OCI-LY3 (cell line): ENCODE results near the gene CNOT3.
"Not testable (repeated sequence)": the region's sequence is repeated elsewhere in the genome, so short reads cannot be mapped to it uniquely, and the experiment has no call there.

Source experiments
- H2AFZ ChIP-seq: fragments of 200-600, 300-600 bp; shearing (Covaris generic); 2 replicates; pipeline ENCODE4 v1.6.0; 2014; ENCODE audit warnings: antibody characterized with exemption, low read depth, low read length
- H3K27ac ChIP-seq: fragments of 200-600, 300-600 bp; sonication (generic); 2 replicates; pipeline ENCODE4 v1.5.1; 2014; ENCODE audit warnings: mild to moderate bottlenecking, low read length, moderate library complexity, mixed read lengths
- H3K27me3 ChIP-seq: fragments of 200-600, 300-600 bp; sonication (generic); 2 replicates; pipeline ENCODE4 v1.6.1; 2014; ENCODE audit warnings: low read depth, low read length, mixed read lengths
- H3K36me3 ChIP-seq: fragments of 200-600, 300-600 bp; sonication (generic); replicated peaks from 2 replicates; pipeline ENCODE3; 2014; ENCODE audit warnings: low read depth, low read length, mixed read lengths
- H3K4me1 ChIP-seq: fragments of 300-600, 200-600 bp; sonication (generic); 2 replicates; pipeline ENCODE4 v1.6.1; 2014; ENCODE audit warnings: low read length, mixed read lengths
- H3K4me2 ChIP-seq: fragments of 200-600, 300-600 bp; sonication (generic); 2 replicates; pipeline ENCODE4 v1.6.1; 2014; ENCODE audit warnings: low read length, mixed read lengths
- H3K4me3 ChIP-seq: fragments of 300-600, 200-600 bp; sonication (generic); 2 replicates; pipeline ENCODE4 v1.5.1; 2014; ENCODE audit warnings: antibody characterized with exemption, mild to moderate bottlenecking, low read length, moderate library complexity
- H3K79me2 ChIP-seq: fragments of 300-600, 200-600 bp; shearing (Covaris generic); 2 replicates; pipeline ENCODE4 v1.6.1; 2014; ENCODE audit warnings: mild to moderate bottlenecking, low read length, mixed read lengths
- H3K9ac ChIP-seq: fragments of 300-600, 200-600 bp; shearing (Covaris generic); 2 replicates; pipeline ENCODE4 v1.6.0; 2014; ENCODE audit warnings: mild to moderate bottlenecking, low read length, moderate library complexity
- H3K9me3 ChIP-seq: fragments of 200-600, 300-600 bp; shearing (Covaris generic); 2 replicates; pipeline ENCODE4 v1.6.1; 2014; ENCODE audit warnings: low read length, mixed read lengths; ENCODE audit not compliant: insufficient read depth
- H4K20me1 ChIP-seq: fragments of 200-600, 300-600 bp; sonication (generic); 2 replicates; pipeline ENCODE4 v1.6.1; 2016; ENCODE audit warnings: low read length, mixed read lengths; ENCODE audit not compliant: insufficient read depth
- EZH2phosphoT487 ChIP-seq: fragments of 200-600 bp; shearing (Covaris generic); IDR thresholded peaks from 2 replicates; pipeline ENCODE4 v1.6.1; 2018; ENCODE audit warnings: antibody characterized with exemption, mixed run types, low read depth
- TF ChIP-seq, protein P1 (sequence below): fragments of 200-600, 300-600 bp; sonication (generic); IDR thresholded peaks from 2 replicates; pipeline ENCODE4 v1.5.1; 2014; ENCODE audit warnings: antibody characterized with exemption, low read length, low read depth

The CNOT3 gene

DNA sequence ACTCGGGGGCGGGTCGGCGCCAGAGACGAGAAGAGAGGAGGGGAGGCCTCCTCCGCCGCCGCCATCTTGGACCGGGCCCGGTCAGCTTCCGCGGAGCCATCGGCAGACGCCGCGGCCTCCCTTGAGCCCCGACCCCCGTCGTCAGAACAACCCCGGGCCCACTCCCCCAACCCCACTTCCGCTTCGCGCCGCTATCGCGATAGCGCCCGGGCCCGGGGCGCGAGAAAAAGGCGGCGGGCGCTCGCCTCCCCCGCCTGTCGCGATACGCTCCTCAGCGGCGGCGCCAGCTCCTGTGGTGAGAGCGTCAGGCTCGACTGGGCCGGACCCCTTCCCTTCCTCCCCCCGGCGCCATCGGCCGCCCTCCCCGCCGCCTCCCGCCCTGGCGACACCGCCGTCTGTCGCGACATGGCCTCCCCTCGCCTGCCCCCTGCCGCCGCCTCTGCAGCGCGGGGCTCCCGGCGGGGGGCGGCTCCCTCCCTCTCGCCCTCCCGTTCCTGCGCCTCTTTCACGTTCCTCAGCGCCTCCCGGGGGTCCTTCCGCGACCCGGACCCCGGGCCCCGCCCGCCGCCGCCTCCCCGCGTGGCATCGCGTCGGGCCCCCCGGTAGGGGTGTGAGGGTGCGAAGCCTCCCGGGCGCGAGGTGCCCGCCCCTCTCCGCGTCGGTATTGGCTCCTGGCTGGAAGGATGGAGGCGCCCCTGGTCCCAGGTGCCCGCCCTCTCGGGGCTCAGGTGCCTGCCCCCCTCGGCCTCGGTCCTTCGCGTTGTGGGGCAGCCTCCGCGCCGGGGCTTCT, at the start of gene CNOT3:
TSS of gene CNOT3 (plus strand) at position 64 of the 790 bp plus-strand sequence. CDS start 5,217 bp downstream, outside the sequence.
- peaks cover 53% of the 10 kb centered on the region for H3K79me2 ChIP-seq
- peak within 1 kb of the TSS; percentile 80 for H2AFZ ChIP-seq
- peak within 1 kb of the TSS; percentile 68 for H3K27ac ChIP-seq

DNA sequence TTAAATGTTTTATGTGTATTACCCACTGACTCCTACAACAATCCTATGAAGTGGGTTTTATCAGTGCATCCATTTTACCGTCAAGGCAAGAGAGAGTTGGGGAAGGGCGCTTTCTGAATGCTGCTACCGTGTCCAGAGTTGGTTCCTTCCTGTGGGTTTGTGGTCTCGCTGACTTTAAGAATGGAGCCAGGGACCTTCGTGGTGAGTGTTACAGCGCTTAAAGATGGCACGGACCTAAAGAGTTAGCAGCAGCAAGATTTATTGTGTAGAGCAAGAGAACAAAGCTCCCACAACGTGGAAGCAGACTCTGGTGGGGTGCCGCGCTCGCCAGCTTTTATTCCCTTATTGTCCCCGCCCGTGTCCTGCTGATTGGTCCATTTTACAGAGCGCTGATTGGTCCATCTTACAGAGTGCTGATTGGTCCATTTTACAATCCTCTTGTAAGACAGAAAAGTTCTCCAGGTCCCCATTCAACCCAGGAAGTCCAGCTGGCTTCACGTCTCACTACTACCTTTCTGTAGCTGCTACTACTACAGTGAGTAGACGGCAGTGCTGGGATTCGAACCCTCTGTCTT, 43.0 kb upstream of the CNOT3 start:
- H3K27ac ChIP-seq = no peak overlapping the region
- H3K4me2 ChIP-seq = no peak overlapping the region
- no peaks in the 10 kb centered on the region for H3K36me3 ChIP-seq
- peaks cover 6% of the 10 kb centered on the region; the same call in 1 of the 2 replicates for H3K4me1 ChIP-seq
- H3K4me3 ChIP-seq = no peak overlapping the region
- no peak overlapping the region for H2AFZ ChIP-seq
- no peak for TF ChIP-seq EZH2phosphoT487
- TF ChIP-seq, protein P1, sequence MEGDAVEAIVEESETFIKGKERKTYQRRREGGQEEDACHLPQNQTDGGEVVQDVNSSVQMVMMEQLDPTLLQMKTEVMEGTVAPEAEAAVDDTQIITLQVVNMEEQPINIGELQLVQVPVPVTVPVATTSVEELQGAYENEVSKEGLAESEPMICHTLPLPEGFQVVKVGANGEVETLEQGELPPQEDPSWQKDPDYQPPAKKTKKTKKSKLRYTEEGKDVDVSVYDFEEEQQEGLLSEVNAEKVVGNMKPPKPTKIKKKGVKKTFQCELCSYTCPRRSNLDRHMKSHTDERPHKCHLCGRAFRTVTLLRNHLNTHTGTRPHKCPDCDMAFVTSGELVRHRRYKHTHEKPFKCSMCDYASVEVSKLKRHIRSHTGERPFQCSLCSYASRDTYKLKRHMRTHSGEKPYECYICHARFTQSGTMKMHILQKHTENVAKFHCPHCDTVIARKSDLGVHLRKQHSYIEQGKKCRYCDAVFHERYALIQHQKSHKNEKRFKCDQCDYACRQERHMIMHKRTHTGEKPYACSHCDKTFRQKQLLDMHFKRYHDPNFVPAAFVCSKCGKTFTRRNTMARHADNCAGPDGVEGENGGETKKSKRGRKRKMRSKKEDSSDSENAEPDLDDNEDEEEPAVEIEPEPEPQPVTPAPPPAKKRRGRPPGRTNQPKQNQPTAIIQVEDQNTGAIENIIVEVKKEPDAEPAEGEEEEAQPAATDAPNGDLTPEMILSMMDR = no peak
- no peaks in the 10 kb centered on the region for H3K9me3 ChIP-seq
- H4K20me1 ChIP-seq = no peaks in the 10 kb centered on the region
- no peaks in the 10 kb centered on the region for H3K79me2 ChIP-seq
- H3K27me3 ChIP-seq = no peaks in the 10 kb centered on the region
- no peak overlapping the region for H3K9ac ChIP-seq

More for the DNA sequence above, at the start of gene CNOT3:
- TF ChIP-seq, protein P1 = no peak
- TF ChIP-seq EZH2phosphoT487 = no peak
- Histone ChIP-seq H4K20me1 (peaks cover 42% of the 10 kb centered on the region), H3K9me3 (no peaks in the 10 kb centered on the region), H3K9ac (peak within 1 kb of the TSS; percentile 97), H3K36me3 (peaks cover 27% of the 10 kb centered on the region), H3K27me3 (no peaks in the 10 kb centered on the region), H3K4me3 (peak within 1 kb of the TSS; percentile 94), H3K4me1 (peaks cover 21% of the 10 kb centered on the region), H3K4me2 (peak within 1 kb of the TSS; percentile 87)

DNA sequence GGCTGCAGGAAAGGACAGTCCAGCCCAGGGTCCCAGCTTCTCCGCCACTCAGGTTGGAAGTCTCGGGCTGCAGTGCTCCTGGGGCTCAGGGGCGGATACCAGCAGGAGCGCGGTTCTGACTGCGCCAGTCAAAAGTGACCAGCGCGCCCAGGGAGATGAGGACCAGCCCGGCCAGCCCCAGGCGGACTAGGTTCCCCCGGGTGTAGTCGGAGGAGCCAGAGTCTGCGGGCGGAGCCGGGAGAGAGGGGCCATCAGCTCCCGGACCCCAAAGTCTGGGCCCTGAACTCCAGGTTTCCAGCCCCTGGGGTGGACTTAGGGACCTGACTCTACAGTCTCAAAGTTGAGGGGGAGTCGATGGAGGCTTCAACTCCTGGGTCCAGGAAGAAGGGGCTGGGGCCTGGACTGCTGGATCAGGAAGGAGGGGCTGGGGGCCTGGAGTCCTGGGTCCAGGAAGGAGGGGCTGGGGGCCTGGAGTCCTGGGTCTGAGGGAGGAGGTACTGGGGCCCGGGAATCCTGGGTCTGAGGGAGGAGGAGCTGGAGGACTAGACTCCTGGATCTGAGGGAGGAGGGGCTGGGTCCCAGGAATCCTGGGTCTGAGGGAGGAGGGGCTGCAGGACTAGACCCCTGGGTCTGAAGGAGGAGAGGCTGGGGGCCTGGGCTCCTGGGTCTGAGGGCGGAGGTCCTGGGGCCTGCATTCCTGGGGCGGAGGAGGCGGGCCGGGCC, 42.3 kb upstream of the CNOT3 start:
- Histone ChIP-seq H3K9me3 (no peaks in the 10 kb centered on the region), H3K27me3 (no peaks in the 10 kb centered on the region), H3K36me3 (no peaks in the 10 kb centered on the region), H3K79me2 (no peaks in the 10 kb centered on the region), H2AFZ (no peak overlapping the region), H3K4me2 (no peak overlapping the region), H3K4me3 (no peak overlapping the region), H3K9ac (no peak overlapping the region), H4K20me1 (no peaks in the 10 kb centered on the region), H3K27ac (no peak overlapping the region), H3K4me1 (peaks cover 6% of the 10 kb centered on the region; the same call in 1 of the 2 replicates)
- no peak for TF ChIP-seq EZH2phosphoT487
- TF ChIP-seq, protein P1 = no peak

DNA sequence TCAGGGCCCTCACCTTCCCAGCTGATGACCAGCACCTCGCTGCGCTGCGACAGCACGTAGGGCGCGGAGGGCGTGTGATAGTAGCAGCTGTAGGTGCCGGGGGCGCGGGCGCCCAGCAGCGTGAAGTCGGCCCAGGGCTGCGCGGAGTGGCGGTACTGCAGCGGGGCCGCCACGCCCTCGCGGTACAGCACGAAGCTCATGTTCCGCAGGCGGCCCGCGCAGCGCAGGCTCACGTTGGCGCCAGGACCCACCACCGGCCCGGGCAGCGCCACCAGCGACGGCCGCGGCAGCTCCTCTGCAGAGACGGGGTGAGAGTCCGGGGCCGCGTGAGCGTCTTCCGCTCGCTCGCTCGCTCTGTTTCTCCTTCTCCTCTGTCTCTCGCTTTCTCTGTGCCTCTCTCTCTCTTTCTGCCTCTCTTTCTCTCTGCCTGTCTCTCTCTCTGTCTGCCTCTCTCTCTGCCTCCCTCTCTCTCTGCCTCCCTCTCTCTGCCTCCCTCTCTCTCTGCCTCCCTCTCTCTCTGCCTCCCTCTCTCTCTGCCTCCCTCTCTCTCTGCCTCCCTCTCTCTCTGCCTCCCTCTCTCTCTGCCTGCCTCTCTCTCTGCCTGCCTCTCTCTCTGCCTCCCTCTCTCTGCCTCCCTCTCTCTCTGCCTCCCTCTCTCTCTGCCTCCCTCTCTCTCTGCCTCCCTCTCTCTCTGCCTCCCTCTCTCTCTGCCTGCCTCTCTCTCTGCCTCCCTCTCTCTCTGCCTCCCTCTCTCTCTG, 41.5 kb upstream of the CNOT3 start:
- H3K27ac ChIP-seq, H3K4me1 ChIP-seq, H3K36me3 ChIP-seq, H3K79me2 ChIP-seq, H3K27me3 ChIP-seq, H4K20me1 ChIP-seq, H3K9me3 ChIP-seq: not testable (repeated sequence)
- Histone ChIP-seq H3K9ac (peak overlapping the region; percentile 59; the same call in 1 of the 2 replicates), H3K4me2 (peak overlapping the region; percentile 89), H2AFZ (peak overlapping the region; percentile 99), H3K4me3 (peak overlapping the region; percentile 76)
